HG03060 (cell line): ENCODE results near the gene PHLDB3.
A peak's percentile ranks its signal among the peaks of the same experiment; 100 is the strongest.
"Not testable (repeated sequence)": the region's sequence is repeated elsewhere in the genome, so short reads cannot be mapped to it uniquely, and the experiment has no call there.

ENCODE experiments used
- ATAC-seq: cut with Tn5 transposase; IDR thresholded peaks from one replicate; pipeline ENCODE4 v1.9.1; 2021; ENCODE audit warnings: low read depth, moderate number of reproducible peaks; ENCODE audit not compliant: unreplicated experiment

PHLDB3 gene

GRCh38 chr19:43504426-43505185 lies at the start of gene PHLDB3:
PHLDB3 (minus strand) TSS chr19:43504746; CDS start chr19:43504118, 628 bp downstream.
- no peak for ATAC-seq

- no peak for ATAC-seq
Observed at GRCh38 chr19:43553656-43554055, 49.1 kb upstream of the PHLDB3 start.

GRCh38 chr19:43552616-43553015 lies 48.1 kb upstream of the PHLDB3 start:
- no peak for ATAC-seq

GRCh38 chr19:43552198-43552450 lies 47.6 kb upstream of the PHLDB3 start:
- no peak for ATAC-seq

- ATAC-seq: no peak
Observed at GRCh38 chr19:43551399-43552197, 47.1 kb upstream of the PHLDB3 start.

GRCh38 chr19:43548706-43549105 lies 44.2 kb upstream of the PHLDB3 start:
- ATAC-seq: no peak

GRCh38 chr19:43547926-43548325 lies 43.4 kb upstream of the PHLDB3 start:
- not testable (repeated sequence) for ATAC-seq

- no peak for ATAC-seq
Observed at GRCh38 chr19:43546581-43546980, 42.0 kb upstream of the PHLDB3 start.

GRCh38 chr19:43545981-43546380 lies 41.4 kb upstream of the PHLDB3 start:
- ATAC-seq: no peak

GRCh38 chr19:43545276-43545675 lies 40.7 kb upstream of the PHLDB3 start:
- no peak for ATAC-seq

GRCh38 chr19:43544077-43544476 lies 39.5 kb upstream of the PHLDB3 start:
- ATAC-seq: no peak

GRCh38 chr19:43541920-43542650 lies 37.5 kb upstream of the PHLDB3 start:
- no peak for ATAC-seq

GRCh38 chr19:43540381-43540780 lies 35.8 kb upstream of the PHLDB3 start:
- no peak for ATAC-seq

- ATAC-seq: no peak
Observed at GRCh38 chr19:43538922-43539321, 34.4 kb upstream of the PHLDB3 start.

- no peak for ATAC-seq
Observed at GRCh38 chr19:43534816-43535761, 30.5 kb upstream of the PHLDB3 start.

GRCh38 chr19:43534305-43534815 lies 29.8 kb upstream of the PHLDB3 start:
- ATAC-seq: no peak

GRCh38 chr19:43533546-43534304 lies 29.2 kb upstream of the PHLDB3 start:
- ATAC-seq: peak; percentile 63

GRCh38 chr19:43532962-43533545 lies 28.5 kb upstream of the PHLDB3 start, which contains the start of gene ZNF575:
ZNF575 (plus strand) TSS chr19:43533188; CDS start chr19:43534423, 1,235 bp downstream.
- peak; percentile 38 for ATAC-seq

- ATAC-seq: peak; percentile 5
Observed at GRCh38 chr19:43532571-43532961, 28.0 kb upstream of the PHLDB3 start.
